Dermis microvascular lymphatic vessel endothelial cell (primary cell): ENCODE data around the gene SFXN1. TPM values are rescaled to one million over a fixed set of nuclear protein-coding genes. Genes with fewer than 3 reads are reported as not detected.

Experiments
- DNase-seq, 2 donors: peaks; one replicate each; pipeline versions ENCODE4 v3.0.0 to v3.0.0-alpha.2; 2010; ENCODE audit warnings: low read depth in 2 of 2
- total RNA-seq: library from RNA; depleted of rRNA; stranded (reverse); fragments of >200 nt; gene quantifications from 2 replicates; pipeline ENCODE4 v1.2.1, GENCODE V29; 2014

The SFXN1 gene
- total RNA-seq, 1 donor from 2014 or later, result 71.8 TPM

DNA sequence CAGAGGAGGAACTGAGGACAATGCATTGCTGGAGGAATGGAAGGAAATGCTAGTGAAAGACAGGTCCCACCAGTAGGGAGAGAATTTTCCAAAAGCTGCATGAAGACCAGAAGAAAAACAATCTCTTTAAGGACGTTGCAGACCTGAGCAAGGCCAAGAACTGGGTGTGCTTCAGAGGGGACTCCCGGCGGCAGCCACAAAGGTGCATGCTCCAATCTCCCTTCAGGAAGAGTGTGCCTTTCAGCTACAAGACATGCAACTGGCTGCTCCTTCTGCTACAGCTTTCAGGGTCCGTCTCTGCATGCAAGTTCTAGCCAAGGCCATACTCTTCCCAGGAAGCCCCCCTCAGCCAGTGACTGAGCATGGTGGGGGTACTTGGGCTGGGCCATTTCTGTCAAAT, 62.9 kb downstream of the SFXN1 start:
- no peak for DNase-seq

DNA sequence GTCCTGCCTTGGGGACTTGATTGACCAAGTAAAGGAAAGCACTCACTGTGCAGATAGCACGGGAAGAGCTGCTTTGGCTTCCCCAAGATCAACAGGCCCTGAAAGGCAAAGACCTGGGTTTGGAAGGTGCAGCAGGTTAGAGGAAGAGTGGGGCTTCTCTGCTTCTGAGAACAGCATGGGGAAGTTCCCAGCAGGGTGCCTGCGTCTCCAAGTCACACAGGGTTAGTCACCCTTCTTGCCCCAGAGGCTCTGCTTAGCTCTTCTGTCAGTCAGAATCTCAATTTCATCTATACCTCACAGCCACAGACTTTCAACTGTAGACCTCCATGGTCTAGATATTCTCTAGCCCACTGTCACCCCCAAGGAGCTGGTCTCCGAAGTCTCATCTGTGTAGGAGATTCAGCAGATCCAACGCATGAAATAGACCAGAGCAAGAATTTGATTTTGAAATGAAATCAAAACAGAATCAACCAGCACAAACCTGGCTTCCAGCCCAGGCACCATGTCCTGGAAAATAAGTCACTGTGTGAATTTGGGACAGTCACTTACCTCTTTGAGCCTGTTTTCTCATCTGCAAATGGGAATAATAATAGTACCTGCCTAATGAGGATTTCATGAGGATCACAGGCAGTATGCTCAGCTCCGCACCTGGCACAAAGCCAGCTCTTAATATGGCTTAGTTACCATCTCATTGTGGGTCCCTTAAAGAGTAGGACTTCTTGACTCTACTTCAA, 64.0 kb downstream of the SFXN1 start:
- DNase-seq, result no peak

DNA sequence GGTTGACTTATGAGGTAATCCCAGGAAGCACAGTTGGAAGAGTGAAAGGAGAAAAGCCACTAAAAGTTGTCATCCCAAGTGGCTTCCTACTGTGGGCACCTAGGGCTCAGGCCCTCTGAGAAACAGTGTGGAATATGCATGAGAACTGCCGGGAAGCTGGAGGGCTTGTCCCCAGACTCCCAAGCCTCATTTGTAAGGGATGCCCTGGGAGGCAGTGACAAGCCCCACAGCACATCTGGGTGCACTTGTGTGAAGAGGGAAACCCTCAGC, 64.5 kb downstream of the SFXN1 start:
- no peak for DNase-seq

DNA sequence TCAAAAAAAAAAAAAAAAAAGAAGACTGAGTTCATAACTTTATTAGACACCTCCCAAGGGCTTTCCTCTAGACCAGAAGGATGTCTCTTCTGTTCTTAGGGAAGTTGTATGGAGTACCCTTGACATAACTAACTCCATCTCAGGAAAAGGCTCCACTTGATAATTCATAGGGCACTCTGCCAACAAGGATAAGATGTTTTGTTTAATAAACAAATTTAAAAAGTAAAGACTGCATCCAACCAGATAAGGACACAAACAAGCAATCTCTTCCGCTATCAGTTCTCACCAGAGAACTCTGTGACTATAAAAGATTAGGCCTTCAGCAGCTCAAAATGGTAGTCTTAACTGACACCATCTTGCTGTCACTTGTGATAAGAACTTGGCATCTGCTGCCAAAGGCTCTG, 65.8 kb downstream of the SFXN1 start:
- no peak for DNase-seq

DNA sequence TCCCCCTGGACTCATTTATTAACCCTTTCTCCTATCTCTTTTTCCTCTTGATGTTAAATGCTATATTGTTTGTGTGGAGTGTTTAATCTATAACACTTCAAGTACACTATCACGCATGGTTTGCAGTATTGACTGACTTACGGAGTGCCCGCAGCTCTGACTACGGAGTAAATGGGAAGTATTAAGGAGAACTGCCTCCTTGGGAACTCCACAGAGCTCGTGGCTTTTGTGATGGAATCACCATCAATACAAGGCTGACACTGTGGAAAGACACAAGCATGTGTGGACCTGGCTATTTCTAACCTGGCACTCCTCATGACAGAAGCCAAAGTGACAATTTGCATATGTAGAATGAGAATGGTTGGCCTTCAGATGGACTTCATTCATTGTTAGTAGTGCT, 66.2 kb downstream of the SFXN1 start:
- no peak for DNase-seq

DNA sequence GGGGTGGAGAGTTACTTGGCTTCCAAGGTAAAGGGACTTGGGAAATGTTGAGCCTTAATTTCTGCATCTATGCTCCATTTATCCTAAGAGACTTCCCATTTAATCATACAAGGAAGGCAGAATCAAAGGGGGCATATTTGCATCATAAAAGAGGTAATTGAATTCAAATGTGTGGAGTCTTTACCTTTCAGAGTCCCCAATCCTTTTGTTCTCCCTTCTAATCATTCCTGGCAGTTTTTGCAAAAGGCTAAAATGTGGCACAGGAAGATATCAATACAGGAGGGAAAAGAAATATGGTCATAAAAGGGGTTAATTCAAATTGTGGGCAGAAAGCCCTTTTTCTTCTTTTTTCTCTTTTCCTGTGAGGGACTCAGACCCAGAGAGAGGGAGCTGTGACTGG, 69.5 kb downstream of the SFXN1 start:
- no peak for DNase-seq

DNA sequence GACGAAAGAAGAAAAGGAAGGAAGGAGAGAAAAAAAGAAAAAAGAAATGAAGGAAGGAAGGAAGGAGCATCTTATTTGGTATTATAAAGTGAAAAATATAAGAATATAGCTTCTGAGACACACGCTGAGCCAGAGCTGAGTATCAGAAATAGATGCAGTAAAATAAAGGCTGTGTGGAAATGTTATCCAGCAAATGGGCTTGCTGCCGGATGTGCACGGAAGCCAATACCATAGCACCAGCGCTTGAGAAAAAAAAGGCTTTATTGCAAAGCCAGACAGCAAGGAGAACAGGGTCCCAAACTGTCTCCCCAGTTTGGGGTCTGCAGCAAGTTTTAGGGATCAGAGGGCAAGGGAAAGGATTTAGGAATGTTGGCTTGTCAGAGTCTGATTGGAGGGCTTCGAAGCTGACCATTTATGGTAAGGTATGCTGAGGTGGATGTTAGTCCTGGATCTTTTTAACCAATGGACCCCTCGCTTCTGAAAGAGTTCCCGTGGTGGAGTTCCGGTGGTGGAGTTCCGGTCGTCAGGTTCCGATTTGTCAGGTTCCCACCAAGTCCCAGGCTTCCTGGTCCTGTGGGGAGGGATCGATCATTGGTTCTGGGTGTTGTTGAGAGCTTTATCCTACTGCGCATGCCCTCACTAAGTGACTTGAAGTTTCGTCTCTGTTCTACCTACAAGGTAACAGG, 70.4 kb downstream of the SFXN1 start:
- DNase-seq, result no peak

DNA sequence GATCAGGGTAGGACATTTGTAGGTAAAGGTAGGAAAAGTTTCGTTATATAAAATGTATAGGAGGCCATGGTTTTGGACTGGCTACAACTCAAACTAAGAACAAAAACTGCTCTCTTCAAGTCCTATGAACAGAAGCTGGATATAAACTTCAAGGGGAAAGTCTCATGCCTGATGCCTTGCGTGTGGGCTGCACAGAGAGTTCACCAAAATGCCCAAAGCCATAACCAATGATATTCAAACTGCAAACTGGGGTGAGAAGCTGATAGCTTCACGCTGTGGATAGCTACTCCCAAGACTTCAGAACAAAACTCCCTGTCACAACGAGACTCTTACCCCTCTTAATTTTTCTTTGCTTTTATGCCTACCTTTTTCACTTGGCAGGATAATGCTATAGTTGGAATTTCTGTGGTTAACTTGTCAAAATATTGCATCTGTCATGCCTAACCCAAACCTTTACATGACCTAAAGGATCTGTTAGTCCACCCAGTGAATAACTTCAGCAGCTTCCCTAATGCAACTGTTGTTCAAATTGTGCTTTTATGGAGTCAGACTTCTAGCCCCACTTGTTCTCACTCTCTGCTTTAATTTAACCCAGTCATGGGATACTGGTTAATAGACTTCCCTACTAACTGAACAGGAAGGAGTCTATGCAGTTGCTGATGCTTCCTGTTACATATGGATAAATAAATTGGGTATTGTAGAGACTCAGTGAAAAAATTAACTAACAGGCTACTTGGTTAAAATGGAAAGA, 71.9 kb downstream of the SFXN1 start:
- no peak for DNase-seq

DNA sequence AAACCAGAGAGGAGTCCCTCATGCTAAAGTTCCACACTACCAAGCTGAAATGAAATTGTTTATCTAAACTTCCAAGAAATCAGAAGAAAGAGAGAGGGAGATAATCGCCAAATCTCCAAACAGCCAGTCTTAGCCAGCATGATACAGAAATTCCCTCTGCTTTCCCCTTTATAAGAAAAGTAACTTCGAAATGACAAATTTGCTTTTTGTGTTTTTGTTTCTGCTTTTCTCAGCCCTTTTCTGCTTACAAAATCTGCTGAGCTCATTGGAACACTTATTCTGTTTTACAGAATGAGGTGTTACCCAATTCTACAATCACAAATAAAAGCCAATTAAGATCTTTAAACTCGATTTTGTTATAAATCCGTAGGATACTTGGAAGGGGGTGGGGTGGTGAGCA, 72.9 kb downstream of the SFXN1 start:
- no peak for DNase-seq

DNA sequence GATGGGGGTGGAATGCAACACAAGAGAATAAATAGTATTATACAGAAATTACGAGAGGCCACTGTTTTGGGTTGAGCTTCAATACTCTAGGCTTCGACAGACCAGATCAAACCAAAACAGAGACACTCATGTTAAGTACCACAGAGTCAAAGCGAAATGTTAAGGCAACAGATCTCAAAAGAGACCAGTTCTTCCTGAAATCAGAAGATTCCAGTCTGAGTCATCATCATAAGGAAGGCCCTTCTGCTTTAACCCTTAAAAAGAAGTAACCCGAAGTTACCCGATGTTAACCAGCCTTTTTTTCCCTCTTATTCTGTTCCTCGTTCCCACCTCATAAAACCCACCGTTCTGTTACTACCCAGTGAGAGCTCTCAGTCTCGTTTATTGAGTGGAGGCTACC, 75.9 kb downstream of the SFXN1 start:
- no peak for DNase-seq

DNA sequence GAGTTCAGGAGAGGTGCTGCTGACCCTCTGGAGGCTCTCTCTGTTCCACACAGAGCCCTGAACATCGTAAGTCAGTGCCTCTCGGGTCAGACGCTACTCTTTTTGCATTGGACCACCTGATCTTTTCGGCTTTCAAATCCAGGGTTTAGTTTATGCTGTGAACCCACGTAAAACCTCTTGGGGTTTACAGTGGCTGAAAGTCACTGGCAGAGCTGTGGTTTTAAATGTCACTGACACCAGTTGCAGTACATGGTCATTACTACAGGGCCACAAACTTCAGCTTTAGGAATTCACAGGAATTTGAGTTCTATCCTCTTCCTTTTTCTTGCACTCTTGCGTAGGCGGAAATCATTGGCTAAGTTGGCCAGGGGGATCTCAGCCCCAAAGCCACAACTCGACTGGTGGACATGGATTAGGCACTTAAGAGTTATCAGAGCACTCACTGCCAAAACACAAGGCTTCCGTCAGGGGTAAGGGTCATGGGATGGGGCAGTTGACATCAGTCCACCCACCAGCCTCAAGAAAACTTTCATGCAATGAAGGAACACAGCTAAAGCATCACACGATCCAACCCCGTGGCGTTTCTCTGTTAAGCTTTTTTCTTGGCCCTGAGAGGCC, 76.9 kb downstream of the SFXN1 start:
- DNase-seq, result no peak

DNA sequence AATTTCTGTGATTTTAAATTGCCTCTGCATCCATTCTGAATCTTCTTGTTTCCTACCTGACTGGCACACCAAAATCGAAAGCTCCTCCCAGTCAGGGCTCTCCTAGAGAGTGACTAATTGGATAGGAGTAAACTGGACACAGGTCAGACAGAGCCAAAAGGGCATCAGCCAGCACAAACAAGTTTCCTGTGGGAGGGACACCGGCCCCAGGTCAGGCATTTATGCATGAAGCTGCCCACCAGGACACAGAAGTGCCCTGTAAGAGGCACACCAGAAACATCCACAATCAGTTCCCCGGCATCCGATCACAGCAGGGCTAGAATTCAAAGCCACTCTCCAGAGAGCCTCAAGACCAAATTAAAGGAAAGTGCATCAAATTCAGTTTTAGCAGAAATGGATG, 78.4 kb downstream of the SFXN1 start:
- no peak for DNase-seq

DNA sequence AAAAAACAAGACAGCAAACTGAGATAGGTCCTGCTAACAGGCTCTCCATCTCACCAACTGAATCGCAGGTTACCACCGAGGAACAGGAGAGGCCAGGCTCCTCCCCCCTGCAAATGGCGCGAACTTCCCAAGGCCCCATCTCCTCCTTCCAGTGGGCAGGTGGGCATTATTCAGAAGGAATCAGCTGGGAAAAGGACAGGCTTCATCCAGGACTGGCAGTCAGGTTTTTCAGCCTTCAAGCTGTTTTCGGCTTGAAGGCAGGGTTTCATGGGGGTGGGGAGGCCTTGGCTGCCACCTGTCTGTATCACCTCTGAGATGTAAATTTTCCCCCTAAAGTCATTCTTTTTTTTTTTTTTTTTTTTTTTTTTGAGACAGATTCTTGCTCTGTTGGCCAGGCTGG, 79.4 kb downstream of the SFXN1 start:
- DNase-seq, result no peak

DNA sequence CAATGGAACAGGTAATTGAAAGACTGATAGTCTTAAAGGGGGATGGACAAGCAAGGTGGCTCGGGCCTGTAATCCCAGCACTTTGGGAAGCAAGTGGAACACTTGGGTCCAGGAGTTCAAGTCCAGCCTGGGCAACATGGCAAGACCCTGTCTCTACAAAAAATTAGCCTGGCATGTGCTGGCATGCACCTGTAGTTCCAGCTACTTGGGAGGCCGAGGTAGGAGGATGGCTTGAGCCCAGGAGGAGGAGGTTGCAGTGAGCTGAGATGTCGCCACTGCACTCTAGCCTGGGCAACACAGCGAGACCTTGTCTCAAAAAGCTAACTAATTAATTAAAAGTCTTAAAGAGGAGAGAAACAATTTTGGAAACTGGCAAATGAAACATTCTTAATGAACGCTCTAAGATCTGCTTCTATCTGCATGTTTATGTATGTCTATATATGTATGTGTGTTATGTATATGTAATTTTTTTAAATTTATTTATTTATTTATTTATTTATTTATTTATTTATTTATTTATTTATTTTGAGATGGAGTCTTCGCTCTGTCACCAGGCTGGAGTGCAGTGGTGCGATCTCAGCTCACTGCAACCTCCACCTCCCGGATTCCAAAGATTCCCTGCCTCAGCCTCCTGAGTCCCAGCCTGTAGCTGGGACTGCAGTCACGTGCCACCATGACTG, 80.6 kb downstream of the SFXN1 start:
- no peak for DNase-seq

DNA sequence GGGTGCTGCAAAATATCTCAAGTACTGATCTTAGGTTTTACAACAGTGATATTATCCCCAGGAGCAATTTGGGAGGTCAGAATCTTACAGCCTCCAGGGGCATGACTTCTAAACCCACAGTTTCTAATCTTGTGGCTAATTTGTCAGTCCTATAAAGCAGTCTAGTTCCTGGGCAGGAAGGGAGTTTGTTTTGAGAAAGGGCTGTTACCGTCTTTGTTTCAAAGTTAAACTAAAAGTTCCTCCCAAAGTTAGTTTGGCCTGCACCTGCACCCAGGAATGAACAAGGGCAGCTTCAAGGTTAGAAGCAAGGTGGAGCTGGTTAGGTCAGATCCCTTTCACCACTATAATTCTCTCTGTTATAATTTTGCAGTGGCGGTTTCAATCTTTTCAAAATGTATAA, 81.7 kb downstream of the SFXN1 start:
- DNase-seq, result no peak

DNA sequence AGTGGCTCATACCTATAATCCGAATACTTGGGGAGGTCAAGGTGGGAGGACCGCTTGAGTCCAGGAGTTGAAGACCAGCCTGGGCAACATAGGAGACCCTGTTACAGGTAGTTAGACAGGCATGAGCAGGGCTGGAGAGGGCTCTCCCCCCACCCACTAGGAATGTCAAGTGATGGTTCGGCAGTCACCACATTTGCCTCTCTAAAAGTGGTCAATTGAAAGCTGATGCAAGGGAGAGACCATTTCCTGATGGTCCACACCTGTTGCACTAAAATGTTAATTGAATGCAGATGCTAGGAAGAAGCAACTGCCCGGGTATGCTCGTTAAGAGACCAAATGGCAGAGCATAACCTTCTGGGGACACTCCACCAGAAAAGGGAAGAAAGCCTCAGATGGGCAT, 82.7 kb downstream of the SFXN1 start:
- DNase-seq, result no peak

DNA sequence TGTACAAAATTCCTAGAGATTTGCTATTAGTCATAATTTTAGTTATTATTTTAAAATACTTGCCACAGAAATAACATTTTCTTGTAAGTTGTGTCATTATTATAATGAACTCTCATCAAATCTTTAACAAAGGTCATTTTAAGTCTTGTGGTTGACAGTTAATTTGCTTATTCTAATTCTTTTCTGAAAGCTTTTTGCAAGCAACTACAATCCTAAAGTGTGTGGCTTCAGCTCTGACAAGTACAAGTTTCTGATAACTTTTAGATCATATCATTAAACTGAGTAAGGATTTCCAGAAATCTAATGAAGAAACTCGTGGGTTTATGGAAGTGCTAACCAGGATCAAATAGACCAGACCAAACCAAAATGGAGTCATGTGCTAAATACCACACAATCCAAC, 86.4 kb downstream of the SFXN1 start:
- no peak for DNase-seq

DNA sequence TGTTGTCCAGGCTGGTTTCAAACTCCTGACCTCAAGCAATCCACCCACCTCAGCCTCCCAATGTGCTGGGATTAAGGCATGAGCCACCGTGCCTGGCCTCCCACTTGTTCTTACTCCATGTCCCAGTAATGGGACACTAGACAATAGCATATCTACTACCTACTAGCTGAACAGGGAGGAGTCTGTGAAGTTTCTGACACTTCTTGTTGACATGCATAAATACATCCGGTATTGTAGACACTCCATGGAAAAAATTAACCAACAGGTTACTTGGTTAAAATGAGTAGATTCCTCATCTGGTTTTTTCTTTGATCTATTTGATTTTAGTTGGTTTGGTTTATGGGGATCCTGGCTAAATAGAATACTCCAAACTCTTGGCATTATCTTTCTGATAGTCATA, 88.3 kb downstream of the SFXN1 start:
- no peak for DNase-seq

DNA sequence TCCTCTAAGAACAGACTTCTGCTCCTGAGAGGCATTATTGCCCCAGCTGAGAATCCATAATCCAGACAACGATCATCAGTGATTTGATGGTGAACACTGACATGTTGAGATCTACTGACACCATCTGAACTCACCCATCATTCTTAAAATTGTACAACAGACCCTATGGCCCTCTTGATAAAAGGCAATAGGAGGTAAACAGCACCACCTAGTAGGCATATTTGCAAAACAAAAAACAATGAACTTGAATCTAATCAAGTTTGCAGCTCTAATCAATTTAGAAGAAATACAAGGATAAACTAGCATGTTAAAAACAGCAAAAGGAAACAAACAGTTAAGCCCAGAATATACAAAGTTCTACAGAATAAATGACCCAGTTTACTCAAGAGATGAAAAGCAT, 89.6 kb downstream of the SFXN1 start:
- DNase-seq, result no peak

DNA sequence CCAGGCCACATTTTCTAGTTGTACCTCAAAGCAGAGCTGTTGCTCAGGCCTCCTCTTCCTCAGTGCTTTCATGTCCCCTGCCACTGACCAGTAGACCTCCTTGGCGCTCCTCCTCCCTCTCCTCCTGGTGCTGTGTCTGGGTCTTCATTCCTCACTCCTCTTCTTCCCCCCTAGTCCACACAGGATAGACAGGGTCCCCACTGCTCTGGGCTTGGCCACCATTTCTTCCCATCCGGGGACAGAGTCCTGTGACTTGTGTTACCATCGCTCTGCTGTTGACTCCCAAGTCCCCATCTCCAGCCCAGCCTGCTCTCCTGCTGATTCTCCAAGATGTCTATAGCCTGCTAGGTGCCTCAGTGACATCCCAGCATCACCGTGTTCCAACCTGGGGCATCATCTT, 91.3 kb downstream of the SFXN1 start:
- no peak for DNase-seq

DNA sequence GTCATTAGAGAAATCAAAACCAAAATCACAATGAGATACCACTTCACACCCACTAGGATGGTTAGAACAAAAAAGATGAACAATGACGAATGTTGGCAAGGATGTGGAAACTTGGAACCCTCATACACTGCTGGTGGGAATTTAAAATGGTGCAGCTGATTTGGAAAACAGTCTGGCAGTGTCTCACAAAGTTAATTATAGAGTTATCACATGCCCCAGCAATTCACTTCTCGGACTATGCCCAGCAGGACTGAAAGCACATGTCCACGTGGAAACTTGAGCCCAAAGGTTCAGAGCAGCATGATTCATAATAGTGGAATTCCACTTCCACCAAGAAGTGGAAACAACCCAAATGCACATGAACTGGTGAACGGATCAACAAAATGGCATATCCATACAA, 94.5 kb downstream of the SFXN1 start:
- peak; percentile 22 to 75 for DNase-seq
